NCI-H1930 (cell line): ENCODE measurements around the gene B4GAT1.
"Not testable (repeated sequence)": the region's sequence is repeated elsewhere in the genome, so short reads cannot be mapped to it uniquely, and the experiment has no call there.

ENCODE experiments used
- DNase-seq, 2 experiments: peaks; one replicate each; lab custom pipeline; 2025; lab: John Stamatoyannopoulos, UW

Gene B4GAT1

GRCh38 chr11:66347425-66348276, at the start of gene B4GAT1:
Gene B4GAT1, minus strand, starts transcription at chr11:66347629. Its CDS starts 84 bp downstream, at chr11:66347545.
- DNase-seq = peak; percentile 66 to 81

DNA sequence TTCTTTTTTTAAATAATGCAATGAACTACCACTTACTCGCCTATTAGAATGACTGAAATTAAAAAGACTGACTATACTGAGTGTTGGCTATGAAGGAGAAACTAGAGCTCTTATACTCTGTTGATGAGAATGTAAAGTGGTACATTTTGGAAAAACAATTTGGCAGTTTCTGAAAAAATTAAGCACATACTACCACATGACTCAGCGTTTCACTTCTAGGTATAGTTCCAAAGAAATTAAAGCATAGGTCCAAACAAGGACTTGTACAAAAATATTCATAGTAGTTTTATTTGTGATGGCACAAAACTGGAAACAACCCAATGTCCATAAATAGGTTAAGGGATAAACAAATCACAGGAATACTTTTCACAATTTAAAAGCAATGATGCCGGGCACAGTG, 46.5 kb upstream of the B4GAT1 start:
- no peak for DNase-seq

DNA sequence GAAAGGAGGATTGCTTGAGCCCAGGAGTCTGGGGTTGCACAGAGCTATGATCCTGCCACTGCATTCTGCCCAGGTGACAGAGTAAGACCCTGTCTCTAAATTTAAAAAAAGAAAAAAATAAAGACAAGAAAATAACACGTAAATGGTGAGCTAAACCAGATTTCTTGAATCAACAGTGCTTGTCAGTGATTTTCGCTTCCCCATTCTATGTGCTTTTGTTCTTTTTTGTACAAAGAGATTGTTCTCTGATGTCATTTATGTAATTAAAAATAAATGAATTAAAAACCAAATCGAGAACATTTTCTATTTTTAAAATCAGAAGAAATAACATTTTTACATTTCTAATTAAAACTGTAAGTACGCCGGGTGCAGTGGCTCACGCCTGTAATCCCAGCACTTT, 43.9 kb upstream of the B4GAT1 start:
- DNase-seq = no peak

DNA sequence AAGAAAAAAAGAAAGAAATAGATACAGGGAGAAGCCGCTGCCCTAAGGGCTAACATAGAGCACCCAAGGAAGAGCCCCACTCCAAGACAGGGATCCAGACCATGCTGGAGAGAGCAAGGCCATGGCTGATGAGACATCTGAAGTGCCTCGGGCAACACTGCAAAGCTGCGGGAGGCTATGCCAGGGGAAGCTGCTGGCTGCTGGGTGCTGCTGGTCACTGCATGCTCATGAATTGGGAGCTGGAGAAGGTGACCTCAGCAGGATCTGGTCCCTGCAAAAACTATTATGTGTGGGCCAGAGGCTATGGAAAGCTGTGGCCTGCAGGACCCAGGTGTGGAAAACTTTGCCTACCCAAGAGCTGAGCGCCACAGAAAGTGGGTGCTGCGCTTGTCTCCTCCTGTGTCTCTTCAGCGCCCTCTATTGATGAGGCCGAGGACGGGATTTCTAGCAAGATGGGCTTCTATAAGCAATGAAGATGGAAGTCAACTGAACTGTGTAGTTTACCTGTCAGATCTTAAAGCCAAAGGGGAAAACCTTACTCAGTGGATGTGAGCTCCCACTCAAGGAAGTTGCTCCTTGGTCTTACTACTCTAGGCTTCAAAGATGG, 41.5 kb upstream of the B4GAT1 start:
- peak; percentile 37 to 53 for DNase-seq

GRCh38 chr11:66386171-66387069, 39.0 kb upstream of the B4GAT1 start:
- DNase-seq = peak; percentile 57 to 81

- not testable (repeated sequence) for DNase-seq
Observed at GRCh38 chr11:66384316-66384715, 36.9 kb upstream of the B4GAT1 start.

DNA sequence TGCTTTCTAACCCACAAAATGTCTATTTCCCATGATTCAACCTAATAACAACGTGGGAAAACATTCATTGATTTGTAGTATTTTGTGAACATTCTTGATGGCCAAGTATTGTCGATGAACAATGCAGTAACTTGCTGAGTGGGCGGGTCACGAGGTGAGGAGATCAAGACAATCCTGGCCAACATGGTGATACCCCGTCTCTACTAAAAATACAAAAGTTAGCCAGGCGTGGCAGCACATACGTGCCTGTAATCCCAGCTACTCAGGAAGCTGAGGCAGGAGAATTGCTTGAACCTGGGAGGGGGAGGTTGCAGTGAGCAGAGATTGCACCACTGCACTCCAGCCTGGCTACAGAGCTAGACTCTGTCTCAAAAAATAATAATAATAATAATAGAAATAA, 32.8 kb upstream of the B4GAT1 start:
- DNase-seq = not testable (repeated sequence)

GRCh38 chr11:66373690-66374287, 26.4 kb upstream of the B4GAT1 start:
- DNase-seq = not testable (repeated sequence)

- no peak for DNase-seq
Observed at GRCh38 chr11:66373265-66373664, 25.8 kb upstream of the B4GAT1 start.

- peak; percentile 89 to 94 for DNase-seq
Observed at GRCh38 chr11:66371627-66372415, 24.4 kb upstream of the B4GAT1 start, which contains the start of gene SLC29A2. Gene SLC29A2, minus strand, starts transcription at chr11:66371760. Its CDS starts 169 bp downstream, at chr11:66371591.

- DNase-seq = no peak
Observed at GRCh38 chr11:66369073-66369894, 21.9 kb upstream of the B4GAT1 start.

DNA sequence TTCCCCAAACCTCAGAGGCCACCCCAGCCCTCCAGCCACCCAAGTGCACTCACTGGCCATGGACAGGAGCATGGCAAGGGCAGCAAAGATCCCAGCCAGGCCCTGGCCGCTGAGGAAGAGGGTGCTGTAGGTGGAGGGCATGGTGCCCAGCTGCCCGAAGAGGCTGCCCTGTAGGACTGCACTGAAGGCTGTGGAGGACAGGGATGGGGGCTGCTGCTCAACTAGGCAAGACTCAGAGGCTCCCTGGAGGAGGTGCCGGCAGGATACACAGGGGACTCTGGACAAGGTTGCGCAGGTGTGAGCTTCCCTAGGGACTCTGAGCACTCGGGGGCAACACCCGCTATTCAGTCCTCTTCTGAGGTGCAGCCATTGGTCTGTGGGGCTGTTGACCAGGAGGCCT, 21.1 kb upstream of the B4GAT1 start:
- no peak for DNase-seq

GRCh38 chr11:66367561-66368312, 20.3 kb upstream of the B4GAT1 start:
- no peak for DNase-seq

DNA sequence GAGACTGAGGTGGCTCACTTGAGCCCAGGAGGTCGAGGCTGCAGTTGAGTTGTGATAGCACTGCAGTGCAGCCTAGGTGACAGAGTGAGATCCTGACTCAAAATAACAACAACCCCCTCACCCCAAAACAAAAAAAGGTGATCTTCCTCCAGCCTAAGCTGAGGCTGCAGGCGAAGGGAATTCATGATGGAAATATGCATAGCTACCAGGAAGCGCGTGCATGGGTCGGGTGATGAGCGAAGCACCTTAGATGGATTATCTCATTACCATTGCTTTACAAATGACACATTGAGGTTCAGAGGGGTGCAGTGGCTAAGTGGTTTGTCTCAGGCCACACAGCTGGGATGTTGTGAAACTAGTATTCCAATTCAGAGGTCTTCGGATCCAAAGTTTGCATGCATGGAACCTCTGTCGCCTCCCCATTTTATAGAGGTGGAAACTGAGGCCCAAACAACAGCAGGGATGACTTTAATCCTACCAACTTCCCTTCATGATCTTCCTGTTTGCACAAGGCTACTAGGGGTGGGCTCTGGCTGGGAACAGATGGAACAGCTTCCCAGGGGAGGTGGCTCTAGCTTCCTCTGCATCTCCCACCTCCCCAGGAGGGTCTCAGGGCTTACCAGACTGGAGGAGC, 19.5 kb upstream of the B4GAT1 start:
- no peak for DNase-seq

DNA sequence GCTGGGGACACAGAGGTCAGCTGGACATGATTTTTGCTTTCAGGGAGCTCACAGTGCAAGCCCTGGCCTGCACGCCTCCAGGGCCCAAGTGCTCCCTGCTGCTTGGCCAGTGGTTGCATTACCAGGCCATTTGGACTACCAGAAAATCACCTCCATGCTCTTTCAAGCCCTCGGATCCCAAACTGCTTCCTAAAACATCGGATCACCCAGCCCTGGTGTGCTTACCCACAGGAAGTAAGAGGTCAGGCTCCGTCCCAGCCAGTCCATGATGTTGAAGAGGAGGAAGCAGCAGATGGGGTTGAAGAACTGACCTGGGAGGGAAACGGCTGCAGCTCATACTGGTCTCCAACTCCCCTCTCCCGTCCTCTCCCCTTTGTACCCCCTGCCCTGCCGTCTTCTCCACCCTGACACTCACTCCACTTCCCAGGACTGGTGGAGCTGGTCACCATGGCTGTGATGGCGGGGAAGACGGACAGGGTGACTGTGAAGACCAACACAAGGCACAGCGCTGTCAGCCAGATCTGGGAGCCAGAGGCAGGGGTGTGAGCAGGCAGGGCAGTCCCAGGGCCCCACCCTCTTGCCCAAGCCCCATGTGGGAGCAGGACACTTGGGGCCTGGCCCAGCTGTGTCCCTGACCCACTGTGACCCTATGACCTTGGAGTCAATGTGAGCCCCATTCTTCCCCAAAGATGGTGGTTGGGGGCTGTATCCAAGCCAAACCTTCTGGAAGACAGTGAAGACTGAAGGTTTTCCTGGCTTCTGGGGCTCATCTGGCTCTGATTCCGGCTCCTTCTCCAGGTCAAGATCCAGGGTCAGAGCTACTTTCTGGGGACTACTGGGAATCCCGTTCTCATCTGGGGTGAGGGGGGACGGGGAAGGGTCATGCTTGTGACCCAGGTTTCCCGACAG, 18.5 kb upstream of the B4GAT1 start:
- no peak for DNase-seq

- no peak for DNase-seq
Observed at GRCh38 chr11:66365166-66365565, 17.7 kb upstream of the B4GAT1 start.

DNA sequence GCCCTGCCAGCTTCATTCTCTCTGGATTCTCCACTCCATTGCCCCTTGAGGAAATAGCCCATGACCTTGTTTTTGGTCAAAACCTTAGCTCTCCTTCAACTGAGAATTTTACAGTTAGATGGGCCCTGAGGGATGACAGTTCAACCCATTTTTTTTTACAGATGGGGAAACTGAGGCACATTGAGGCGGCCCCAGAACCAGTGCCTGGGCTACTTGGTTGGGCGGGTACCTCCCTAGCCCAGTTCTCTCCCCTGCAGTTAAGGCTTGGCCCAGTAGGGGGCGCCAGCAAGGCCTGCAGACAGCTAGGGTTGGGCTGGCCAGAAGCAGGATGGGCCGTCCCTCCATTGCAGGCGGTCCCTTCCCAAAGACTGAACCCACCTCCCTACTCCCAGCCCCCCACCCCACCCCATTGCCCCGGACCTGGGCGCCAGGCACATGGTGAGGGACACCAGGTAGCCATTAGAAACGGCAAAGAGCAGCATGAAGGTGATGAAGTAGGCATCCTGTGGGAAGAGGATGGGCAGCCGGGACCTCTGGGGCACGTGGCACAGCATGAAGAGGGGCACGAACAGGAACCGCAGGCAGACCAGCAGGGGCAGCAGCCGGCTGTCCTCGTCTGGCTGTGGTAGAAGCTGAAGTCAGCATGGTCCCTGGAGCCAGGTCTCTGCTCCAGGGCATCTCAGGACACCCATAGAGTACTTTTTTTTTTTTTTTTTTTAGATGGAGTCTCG, 16.5 kb upstream of the B4GAT1 start:
- peak; percentile 52 to 73 for DNase-seq
